GM12865 (cell line): Measurements from ENCODE around the gene IL10RB.

ENCODE experiments used
- DNase-seq: peaks from one replicate; pipeline ENCODE4 v3.0.0; 2010; ENCODE audit warnings: low read depth
- H3K4me3 ChIP-seq: 2 replicates; pipeline ENCODE4 v1.5.1; 2011; ENCODE audit warnings: mild to moderate bottlenecking, low read depth, low read length, control low read depth
- TF ChIP-seq, protein P1 (sequence below): IDR thresholded peaks from 2 replicates; pipeline ENCODE4 v1.5.1; 2011; ENCODE audit warnings: low read length, control low read depth, low read depth, inconsistent platforms; ENCODE audit not compliant: insufficient read depth; ENCODE audit errors: missing control alignments

Gene IL10RB

DNA sequence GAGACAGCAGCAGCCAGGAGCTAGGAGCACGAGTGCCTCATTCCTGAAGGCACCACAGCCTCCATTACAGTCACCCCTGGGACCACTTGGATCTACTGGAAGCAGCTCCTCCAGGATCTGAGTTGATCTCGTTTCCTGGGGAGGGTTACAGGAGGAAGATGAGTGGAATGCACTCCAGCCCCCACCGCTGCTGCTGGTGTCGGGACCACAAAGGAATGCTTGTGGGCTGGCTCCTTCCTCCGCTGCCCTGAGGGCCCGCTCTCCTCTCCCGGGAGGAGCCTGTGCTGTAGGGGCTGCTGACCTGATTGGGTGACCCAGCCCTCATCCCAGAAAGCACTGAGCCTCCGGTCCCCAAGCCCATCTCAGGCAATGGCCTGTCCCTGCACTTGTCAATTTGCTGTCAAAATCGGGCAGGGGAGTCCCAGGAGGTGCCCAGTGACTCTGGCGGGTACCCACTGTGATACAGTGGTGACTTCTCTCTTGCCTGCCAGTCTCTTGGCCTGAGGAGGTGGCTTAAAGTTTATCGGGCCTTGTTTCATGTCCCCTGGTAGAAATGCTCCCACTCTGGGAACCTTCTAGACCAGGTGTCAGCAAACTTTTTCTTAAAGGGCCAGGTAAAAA lies 23.1 kb downstream of the IL10RB start:
- TF ChIP-seq, protein P1, sequence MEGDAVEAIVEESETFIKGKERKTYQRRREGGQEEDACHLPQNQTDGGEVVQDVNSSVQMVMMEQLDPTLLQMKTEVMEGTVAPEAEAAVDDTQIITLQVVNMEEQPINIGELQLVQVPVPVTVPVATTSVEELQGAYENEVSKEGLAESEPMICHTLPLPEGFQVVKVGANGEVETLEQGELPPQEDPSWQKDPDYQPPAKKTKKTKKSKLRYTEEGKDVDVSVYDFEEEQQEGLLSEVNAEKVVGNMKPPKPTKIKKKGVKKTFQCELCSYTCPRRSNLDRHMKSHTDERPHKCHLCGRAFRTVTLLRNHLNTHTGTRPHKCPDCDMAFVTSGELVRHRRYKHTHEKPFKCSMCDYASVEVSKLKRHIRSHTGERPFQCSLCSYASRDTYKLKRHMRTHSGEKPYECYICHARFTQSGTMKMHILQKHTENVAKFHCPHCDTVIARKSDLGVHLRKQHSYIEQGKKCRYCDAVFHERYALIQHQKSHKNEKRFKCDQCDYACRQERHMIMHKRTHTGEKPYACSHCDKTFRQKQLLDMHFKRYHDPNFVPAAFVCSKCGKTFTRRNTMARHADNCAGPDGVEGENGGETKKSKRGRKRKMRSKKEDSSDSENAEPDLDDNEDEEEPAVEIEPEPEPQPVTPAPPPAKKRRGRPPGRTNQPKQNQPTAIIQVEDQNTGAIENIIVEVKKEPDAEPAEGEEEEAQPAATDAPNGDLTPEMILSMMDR: no peak
- H3K4me3 ChIP-seq: no peak overlapping the region
- DNase-seq: no peak

DNA sequence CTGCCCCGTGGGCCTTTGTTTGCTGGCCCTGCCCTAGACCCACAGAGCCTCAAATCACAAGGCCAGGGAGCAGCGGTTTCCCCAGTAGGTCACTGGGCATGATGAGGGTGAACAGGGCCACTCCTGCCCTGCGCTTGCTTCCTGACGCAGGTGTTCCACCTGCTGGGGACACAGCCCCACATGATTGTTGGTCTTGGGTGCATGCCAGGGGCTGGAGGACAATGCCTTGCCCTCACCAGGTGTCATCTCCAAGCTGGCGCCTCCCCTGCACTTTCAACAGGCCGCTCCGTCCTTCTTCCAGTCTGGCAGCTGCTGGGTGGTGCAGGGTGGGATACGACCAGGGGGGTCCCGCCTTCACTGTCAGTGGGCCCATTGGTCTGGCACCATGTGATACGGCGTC lies 24.3 kb downstream of the IL10RB start:
- no peak overlapping the region for H3K4me3 ChIP-seq
- no peak for DNase-seq
- TF ChIP-seq, protein P1: no peak

DNA sequence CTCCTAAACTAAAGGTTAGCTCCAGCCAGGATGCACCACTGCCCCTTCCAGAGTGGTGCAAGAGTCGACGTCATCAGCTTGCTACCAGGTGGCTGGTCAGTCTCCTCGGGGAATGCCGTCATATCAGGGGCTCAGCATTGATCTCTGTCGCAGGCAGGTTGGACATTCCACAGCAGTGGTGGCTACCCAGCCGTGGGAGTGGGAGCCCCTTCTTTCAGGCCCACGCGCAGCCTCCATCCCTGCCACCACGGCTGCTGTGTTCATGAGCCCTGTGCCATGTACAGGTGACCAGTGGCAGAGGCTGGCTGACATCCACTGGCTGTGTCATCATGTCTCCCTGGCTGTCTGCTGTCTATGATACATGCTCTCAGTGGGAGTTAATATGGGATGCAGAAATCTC lies 25.5 kb downstream of the IL10RB start:
- TF ChIP-seq, protein P1: no peak
- no peak overlapping the region for H3K4me3 ChIP-seq
- DNase-seq: no peak

DNA sequence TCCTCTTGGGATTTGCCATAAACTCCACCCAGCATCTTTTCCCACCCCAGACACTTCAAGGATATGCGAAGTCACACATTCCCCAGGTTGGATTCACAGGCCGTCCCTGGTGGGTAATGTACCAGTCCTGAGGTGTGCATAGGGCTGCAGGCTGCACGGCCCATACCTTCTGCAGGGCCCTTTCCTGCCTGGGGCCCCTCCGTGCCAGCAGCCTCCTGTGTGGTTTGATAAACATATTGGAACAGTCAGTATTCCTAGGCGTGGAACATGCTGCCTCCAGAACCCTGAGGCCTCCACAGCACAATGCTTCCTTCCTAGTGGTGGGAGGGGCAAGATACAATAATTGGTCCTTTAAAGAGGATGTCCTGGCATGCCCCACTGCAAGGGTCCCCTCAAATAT lies 26.6 kb downstream of the IL10RB start:
- TF ChIP-seq, protein P1: no peak
- no peak overlapping the region for H3K4me3 ChIP-seq
- no peak for DNase-seq

DNA sequence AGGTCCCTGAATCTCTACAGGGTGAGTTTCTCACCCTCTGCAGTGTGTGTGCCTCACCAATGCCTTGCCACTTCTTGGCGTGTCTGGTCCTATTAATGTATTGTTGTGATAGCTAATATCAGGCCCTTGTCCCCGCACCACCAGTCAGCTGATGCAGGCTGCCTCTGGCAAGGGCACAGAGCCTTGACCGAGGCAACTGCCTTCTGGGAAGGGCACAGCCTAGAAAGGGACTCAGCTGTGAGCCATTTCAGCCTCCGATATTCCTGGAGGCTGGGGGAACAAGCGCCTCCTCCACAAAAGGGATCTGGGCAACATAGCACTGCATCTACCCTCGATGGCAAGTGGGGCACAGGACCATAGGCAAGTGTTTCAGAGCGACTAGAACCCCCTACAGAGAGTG lies 27.0 kb downstream of the IL10RB start:
- TF ChIP-seq, protein P1: no peak
- DNase-seq: no peak
- no peak overlapping the region for H3K4me3 ChIP-seq

DNA sequence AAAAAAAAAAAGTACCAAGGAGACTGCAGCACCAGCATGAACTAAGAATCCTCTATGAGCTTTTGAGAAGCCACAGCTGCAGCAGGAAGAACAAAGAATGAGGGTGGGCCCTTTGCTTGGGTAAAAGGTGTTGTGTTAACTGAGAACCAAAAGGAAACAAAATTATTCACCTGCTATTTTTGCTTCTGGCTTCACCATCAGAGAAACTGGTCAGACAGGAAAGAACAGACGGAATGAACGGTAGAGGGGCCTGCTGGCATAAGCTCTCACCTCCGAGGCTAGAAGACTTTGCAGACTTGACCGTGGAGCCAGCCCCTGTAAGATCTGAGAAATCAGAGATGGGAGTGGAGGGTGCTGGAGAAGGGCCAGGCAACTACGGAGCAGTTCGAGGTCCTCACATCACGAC lies 27.6 kb downstream of the IL10RB start:
- no peak overlapping the region for H3K4me3 ChIP-seq
- TF ChIP-seq, protein P1: no peak
- no peak for DNase-seq

DNA sequence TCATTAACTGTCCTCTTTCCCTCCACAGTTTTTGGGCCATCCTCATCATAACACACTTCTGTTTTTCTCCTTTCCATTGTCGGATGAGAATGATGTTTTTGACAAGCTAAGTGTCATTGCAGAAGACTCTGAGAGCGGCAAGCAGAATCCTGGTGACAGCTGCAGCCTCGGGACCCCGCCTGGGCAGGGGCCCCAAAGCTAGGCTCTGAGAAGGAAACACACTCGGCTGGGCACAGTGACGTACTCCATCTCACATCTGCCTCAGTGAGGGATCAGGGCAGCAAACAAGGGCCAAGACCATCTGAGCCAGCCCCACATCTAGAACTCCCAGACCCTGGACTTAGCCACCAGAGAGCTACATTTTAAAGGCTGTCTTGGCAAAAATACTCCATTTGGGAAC lies 30.0 kb downstream of the IL10RB start:
- peak; percentile 40 for DNase-seq
- H3K4me3 ChIP-seq: no peak overlapping the region
- TF ChIP-seq, protein P1: no peak
